ENCODE results near the gene PDE6H. TPM values are rescaled to one million over a fixed set of nuclear protein-coding genes. Genes with fewer than 3 reads are reported as not detected.

The PDE6H gene
- total and polyA plus RNA-seq, 12 donors = 0.48 to 5.9 (median 1.5) TPM; not detected in 8

DNA sequence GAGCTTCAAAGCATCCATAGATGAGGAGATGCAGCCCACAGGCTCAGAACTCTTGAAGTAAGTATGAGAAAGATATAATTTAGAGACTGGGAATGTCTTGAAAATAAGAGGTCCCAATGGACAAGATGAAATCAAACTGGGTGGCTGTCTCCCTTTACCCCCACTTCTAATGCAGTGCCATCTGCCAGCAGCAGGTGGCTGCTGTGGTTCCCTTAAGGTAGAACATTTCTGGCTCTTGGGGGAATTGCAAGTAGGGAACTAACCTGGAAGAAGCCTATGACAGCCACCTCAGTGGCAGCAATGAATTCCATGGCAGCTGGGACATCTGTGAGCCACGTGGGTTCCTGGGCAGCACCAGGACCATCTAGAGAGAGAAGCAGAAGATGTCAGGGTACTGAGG, 35.2 kb upstream of the PDE6H start:
- H3K27ac ChIP-seq = no peak overlapping the region
- no peaks in the 10 kb centered on the region for H3K4me1 ChIP-seq (replicated peaks in 1 of 2)
- no peak for TF ChIP-seq POLR2A (IDR thresholded peaks at IDR 0.05)
- TF ChIP-seq, protein P1, sequence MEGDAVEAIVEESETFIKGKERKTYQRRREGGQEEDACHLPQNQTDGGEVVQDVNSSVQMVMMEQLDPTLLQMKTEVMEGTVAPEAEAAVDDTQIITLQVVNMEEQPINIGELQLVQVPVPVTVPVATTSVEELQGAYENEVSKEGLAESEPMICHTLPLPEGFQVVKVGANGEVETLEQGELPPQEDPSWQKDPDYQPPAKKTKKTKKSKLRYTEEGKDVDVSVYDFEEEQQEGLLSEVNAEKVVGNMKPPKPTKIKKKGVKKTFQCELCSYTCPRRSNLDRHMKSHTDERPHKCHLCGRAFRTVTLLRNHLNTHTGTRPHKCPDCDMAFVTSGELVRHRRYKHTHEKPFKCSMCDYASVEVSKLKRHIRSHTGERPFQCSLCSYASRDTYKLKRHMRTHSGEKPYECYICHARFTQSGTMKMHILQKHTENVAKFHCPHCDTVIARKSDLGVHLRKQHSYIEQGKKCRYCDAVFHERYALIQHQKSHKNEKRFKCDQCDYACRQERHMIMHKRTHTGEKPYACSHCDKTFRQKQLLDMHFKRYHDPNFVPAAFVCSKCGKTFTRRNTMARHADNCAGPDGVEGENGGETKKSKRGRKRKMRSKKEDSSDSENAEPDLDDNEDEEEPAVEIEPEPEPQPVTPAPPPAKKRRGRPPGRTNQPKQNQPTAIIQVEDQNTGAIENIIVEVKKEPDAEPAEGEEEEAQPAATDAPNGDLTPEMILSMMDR (IDR thresholded peaks at IDR 0.05) = no peak
- intact Hi-C loops (cut with DNase I) = no loop called here
- H3K36me3 ChIP-seq (replicated peaks in 1 of 2) = peaks cover 0 to 9% of the 10 kb centered on the region in 2 donors
- no peaks in the 10 kb centered on the region for H3K27me3 ChIP-seq
- no peak overlapping the region for H3K4me3 ChIP-seq
- H3K9me3 ChIP-seq (replicated peaks in 1 of 3) = no peaks in the 10 kb centered on the region
- no peak for DNase-seq
- 76 to 100% (median 92%) methylated on average over 1 of the region's 1 CpG for WGBS, 4 donors

DNA sequence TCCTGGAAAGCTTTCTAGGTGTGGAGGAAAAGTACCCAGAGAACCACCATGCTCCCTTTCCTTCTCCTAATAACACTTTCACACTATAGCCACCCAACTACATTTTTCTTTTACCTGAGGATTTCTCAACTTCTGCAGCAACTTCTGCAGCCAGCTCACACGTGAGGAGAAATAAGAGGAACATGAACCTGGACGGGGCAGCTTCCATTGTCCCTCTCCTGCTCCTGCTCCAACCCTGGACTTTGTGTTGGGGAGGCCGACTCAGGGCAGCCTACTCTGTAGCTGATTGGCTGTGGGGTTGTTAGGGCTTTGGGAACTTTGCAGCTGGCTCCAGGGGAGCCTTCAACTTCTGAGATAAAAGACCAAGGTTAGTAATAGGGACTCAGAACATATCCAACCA, 34.5 kb upstream of the PDE6H start, which contains the start of gene ERP27:
ERP27 (minus strand) TSS at position 237 of the 400 bp plus-strand sequence; CDS start at position 208, 29 bp downstream.
- Histone ChIP-seq H3K4me3 (no peak within 1 kb of the TSS), H3K27me3 (no peaks in the 10 kb centered on the region), H3K9me3 (replicated peaks in 1 of 3) (no peaks in the 10 kb centered on the region), H3K4me1 (replicated peaks in 1 of 2) (no peaks in the 10 kb centered on the region), H3K36me3 (replicated peaks in 1 of 2) (peaks cover 0 to 15% of the 10 kb centered on the region in 2 donors), H3K27ac (no peak within 1 kb of the TSS)
- DNase-seq = no peak
- WGBS, 4 donors = 64 to 82% (median 75%) methylated on average over 3 of the region's 3 CpGs
- TF ChIP-seq POLR2A (IDR thresholded peaks at IDR 0.05) = no peak
- TF ChIP-seq, protein P1 (IDR thresholded peaks at IDR 0.05) = no peak
- intact Hi-C loops (cut with DNase I) = no loop called here

DNA sequence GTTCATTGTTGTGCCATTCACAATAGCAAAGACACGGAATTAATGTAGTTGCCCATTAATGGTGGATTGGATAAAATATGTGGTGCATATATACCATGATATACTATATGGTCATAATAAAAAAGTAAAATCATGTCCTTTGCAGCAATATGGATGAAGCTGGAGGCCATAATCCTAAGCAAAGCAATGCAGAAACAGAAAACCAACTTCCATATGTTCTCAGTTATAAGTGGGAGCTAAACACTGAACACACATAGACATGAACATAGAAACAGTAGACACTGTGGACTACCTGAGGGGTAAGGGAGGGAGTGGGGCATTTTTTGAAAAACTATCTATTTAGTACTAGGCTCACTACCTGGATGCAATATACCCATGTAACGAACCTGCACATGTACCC, 31.5 kb upstream of the PDE6H start:
- intact Hi-C loops (cut with DNase I) = no loop called here
- WGBS, 4 donors = 94 to 100% (median 95%) methylated on average over 2 of the region's 2 CpGs
- Histone ChIP-seq H3K36me3 (replicated peaks in 1 of 2) (peaks cover 0 to 29% of the 10 kb centered on the region in 2 donors), H3K27me3 (no peaks in the 10 kb centered on the region), H3K4me3 (no peak overlapping the region), H3K27ac (no peak overlapping the region), H3K9me3 (replicated peaks in 1 of 3) (no peaks in the 10 kb centered on the region), H3K4me1 (replicated peaks in 1 of 2) (no peaks in the 10 kb centered on the region)
- no peak for TF ChIP-seq POLR2A (IDR thresholded peaks at IDR 0.05)
- TF ChIP-seq, protein P1 (IDR thresholded peaks at IDR 0.05) = no peak
- no peak for DNase-seq

DNA sequence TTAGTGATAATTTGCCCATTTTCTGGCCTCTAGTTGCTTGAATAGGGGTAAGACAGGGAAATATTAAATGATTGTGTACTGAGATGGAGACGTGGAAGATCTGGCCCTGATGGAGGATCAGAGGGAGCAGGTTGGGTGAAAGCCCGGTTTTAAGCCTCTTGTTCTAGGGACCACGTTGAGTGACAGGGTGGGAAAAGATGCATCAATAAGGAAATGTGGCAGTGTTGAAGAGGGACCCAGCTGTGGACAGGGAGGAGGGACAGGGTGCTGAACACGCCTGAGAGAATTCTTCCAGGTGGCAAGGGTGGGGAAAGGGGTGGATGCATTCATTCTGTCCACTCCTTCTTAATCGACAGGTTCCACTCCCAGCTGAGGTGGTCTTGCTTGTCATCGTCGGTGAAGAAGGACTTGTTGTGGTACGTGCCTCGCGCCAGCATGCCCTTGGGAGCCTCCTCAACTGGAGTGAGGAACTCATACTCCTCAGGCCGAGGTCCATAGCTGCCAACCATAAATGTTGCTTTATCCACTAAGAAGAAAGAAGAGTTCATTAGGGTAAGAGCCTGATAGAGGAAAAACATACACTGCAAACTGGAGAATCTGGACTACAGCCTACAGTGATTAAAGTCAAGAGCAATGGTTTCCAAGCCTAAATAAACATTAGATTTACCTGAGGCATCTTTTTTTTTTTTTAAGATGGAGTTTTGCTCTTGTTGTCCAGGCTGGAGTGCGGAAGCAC, 30.5 kb upstream of the PDE6H start:
- H3K4me1 ChIP-seq (replicated peaks in 1 of 2) = no peaks in the 10 kb centered on the region
- no peak overlapping the region for H3K4me3 ChIP-seq
- WGBS, 4 donors = 84 to 94% (median 93%) methylated on average over 11 to 12 of the region's 12 CpGs
- H3K36me3 ChIP-seq (replicated peaks in 1 of 2) = peaks cover 0 to 30% of the 10 kb centered on the region in 2 donors
- intact Hi-C loops (cut with DNase I) = no loop called here
- H3K27ac ChIP-seq = no peak overlapping the region
- no peak for DNase-seq
- no peaks in the 10 kb centered on the region for H3K27me3 ChIP-seq
- no peaks in the 10 kb centered on the region for H3K9me3 ChIP-seq (replicated peaks in 1 of 3)
- no peak for TF ChIP-seq POLR2A (IDR thresholded peaks at IDR 0.05)
- TF ChIP-seq, protein P1 (IDR thresholded peaks at IDR 0.05) = no peak

All from adrenal gland (tissue), 12 donors.